GM23338 (cell line): ENCODE results near the gene L1CAM.

ENCODE experiments used
- CREB1 ChIP-seq: fragments of 250-450 bp; sonication (Bioruptor Pico); IDR thresholded peaks from 2 replicates; pipeline ENCODE4 v1.5.0; 2020; ENCODE audit warnings: low read depth, mild to moderate bottlenecking, moderate library complexity
- CTCF ChIP-seq, 2 experiments: fragments of 200-600 bp in 1 of 2; sonication (generic) in 1 of 2; conservative IDR thresholded peaks; 2 replicates each; pipeline versions ENCODE4 v1.5.1 to v1.6.1; 2016 to 2017; ENCODE audit warnings: antibody characterized with exemption in 2 of 2, low read depth in 2 of 2, mild to moderate bottlenecking in 2 of 2, moderate library complexity in 1 of 2
- ETS1 ChIP-seq: IDR thresholded peaks from 2 replicates; pipeline ENCODE4 v1.6.1; 2016; ENCODE audit warnings: antibody characterized with exemption
- EZH2 ChIP-seq: fragments of 200-600 bp; sonication (generic); IDR thresholded peaks from one replicate; pipeline ENCODE4 v1.8.0; 2017; ENCODE audit warnings: antibody characterized with exemption, mild to moderate bottlenecking, low read depth; ENCODE audit not compliant: unreplicated experiment
- EZH2phosphoT487 ChIP-seq: fragments of 200-600 bp; sonication (generic); IDR thresholded peaks from one replicate; pipeline ENCODE4 v1.8.1; 2018; ENCODE audit warnings: antibody characterized with exemption; ENCODE audit not compliant: unreplicated experiment
- JUNB ChIP-seq: IDR thresholded peaks from one replicate; pipeline ENCODE4 v1.6.1; 2016; ENCODE audit warnings: antibody characterized with exemption; ENCODE audit not compliant: unreplicated experiment
- NANOG ChIP-seq: IDR thresholded peaks from 2 replicates; pipeline ENCODE4 v1.6.1; 2016; ENCODE audit warnings: antibody characterized with exemption, borderline replicate concordance
- POLR2AphosphoS5 ChIP-seq: IDR thresholded peaks from 2 replicates; pipeline ENCODE4 v1.6.1; 2016; ENCODE audit warnings: antibody characterized with exemption, low read depth
- REST ChIP-seq: IDR thresholded peaks from one replicate; pipeline ENCODE4 v1.6.1; 2018; ENCODE audit warnings: antibody characterized with exemption; ENCODE audit not compliant: unreplicated experiment
- STAT1 ChIP-seq: IDR thresholded peaks from one replicate; pipeline ENCODE4 v1.6.1; 2016; ENCODE audit warnings: antibody characterized with exemption; ENCODE audit not compliant: unreplicated experiment
- ZNF114 ChIP-seq: fragments of 250-450 bp; sonication (Bioruptor Pico); IDR thresholded peaks from 2 replicates; pipeline ENCODE4 v1.5.0; 2020; ENCODE audit warnings: mild to moderate bottlenecking, moderate library complexity
- ZNF462 ChIP-seq: fragments of 250-450 bp; sonication (Bioruptor Pico); IDR thresholded peaks from 2 replicates; pipeline ENCODE4 v1.5.0; 2020; ENCODE audit warnings: mild to moderate bottlenecking, moderate library complexity

GRCh38 chrX:153929576-153929975 lies 43.6 kb upstream of the L1CAM start:
- TF ChIP-seq CTCF (conservative IDR thresholded peaks at IDR 0.05; ENCODE audit: low read depth in 2 of 2) = no peak
- no peak for TF ChIP-seq CREB1
- TF ChIP-seq REST = no peak
- no peak for TF ChIP-seq JUNB
- no peak for TF ChIP-seq ETS1
- no peak for TF ChIP-seq EZH2phosphoT487
- TF ChIP-seq POLR2AphosphoS5 = no peak
- TF ChIP-seq EZH2 = no peak
- TF ChIP-seq ZNF114 (CRISPR knock-in tag) = no peak
- TF ChIP-seq ZNF462 (CRISPR knock-in tag) = no peak
- TF ChIP-seq NANOG = no peak
- TF ChIP-seq STAT1 = no peak
